HG02588 (cell line): Measurements from ENCODE around the gene CCS.
"Not testable (repeated sequence)": the region's sequence is repeated elsewhere in the genome, so short reads cannot be mapped to it uniquely, and the experiment has no call there.

Experiments
- ATAC-seq: cut with Tn5 transposase; IDR thresholded peaks from one replicate; pipeline ENCODE4 v1.9.1; 2021; ENCODE audit warnings: mild to moderate bottlenecking, moderate library complexity; ENCODE audit not compliant: unreplicated experiment

CCS gene

DNA sequence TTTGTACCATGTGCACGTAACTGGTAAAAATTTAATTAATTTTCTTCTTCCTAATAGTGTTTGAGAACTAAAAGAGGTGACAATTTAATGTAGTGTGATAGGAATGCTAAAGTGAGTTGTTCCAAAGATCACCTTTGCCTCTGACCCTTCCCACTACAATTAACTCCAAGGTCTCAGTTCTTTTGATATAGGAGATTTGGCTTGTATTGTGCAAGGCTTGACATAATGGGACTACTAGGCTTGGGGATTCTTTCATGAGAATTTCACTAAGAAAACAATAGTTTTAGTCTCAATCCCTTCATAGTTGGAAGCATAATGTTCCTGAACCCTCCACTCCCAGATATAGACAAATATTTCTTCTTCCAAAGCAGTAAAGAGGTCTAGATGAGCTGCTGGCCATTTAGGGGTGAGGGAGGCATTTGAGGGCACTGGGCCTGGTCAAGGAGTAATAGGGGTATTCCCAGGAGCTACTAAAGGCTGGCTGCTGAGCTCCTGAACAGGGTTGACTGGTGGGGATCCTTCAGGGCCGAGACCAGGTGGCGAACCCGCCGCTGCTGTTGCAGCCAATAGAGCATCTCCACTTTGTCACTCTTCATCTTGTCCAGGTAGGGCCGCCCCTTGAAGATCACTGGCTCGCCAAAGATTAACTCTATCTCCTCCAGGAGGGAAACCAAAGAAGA lies 2.8 kb upstream of the CCS start:
- no peak for ATAC-seq

DNA sequence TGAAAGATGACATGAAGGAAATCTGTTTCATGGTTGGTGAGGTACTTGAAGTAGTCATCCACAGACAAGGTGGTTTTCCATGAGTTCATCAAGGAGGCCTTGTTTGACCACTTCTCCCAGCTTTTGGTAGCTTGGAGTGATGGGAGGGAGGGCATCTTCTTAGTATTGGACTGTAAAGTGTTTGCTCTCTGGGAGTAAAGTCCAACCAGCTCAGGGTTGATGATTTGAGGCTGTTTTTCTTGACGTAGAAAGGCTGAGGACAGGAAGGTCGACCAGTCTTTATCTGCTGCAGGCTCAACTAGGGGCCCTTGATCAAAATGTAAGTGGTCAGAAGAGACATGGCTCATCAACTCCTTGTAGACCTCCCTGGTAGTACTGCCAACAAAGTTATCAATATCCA lies 1.8 kb upstream of the CCS start:
- ATAC-seq: no peak

DNA sequence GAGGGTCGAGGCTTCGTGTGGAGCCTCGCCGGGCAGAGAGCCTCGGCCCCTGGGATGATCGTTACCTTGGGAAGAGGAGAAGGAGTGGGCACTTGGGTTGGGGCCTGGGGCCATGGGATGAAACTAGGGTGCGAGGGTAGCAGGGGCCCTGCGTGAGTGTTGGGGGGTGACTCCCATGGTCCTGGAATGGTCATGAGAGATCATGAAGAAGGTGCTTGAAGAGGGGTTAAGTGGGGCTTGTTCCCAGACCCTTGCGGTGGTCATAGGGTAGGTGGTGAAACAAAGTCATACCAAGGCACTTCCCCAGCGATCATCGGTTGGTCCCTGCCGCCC lies 284 bp downstream of the CCS start:
- peak; percentile 27 for ATAC-seq

DNA sequence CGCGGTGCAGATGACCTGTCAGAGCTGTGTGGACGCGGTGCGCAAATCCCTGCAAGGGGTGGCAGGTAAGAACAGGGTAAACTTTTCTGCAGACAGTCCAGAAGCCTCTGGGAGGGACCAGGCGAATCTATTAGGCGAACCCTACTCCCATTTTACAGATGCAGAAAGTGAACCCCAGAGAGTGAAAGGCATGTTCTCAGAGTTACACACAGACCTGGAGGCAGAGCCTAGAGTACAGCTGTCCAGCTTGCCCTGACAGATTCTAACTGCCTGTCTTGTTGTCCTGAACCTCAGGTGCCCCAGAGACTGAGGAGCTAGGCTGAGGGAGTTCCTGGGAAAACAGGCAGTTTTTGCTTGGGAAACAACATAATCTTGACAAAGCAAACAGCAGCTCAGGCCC lies 665 bp downstream of the CCS start:
- peak; percentile 3 for ATAC-seq

DNA sequence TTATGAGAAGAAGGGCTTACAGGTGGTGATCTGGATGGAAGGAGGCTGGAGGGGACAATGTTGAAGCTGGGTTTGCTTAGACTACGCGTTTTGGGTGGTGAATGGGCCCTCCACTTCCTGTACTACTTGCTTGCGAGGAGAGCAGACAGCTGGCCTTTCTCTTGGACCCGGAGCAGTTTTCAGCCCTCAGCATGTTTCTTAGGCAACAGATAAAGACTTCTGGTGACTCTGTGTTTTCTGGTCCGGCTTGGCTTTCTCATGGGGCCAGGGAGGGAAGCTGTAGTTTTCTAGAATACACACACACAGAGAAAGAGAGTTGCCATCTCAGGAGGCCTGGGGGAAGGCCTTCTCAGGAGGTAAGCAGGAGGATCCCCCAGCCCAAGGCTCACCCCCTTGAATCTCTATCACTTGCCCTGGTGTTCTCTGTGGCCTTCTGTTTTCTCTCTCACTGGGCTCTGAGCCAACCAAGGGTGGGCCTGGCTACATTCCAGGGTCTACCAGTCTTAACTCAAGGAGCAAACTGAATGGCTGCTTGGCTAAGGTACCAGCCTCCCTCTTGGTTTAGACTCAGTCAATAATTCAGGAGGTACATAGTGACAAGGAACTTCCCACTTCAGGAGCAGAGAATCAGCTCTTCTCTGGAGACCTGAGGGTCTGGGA lies 2.4 kb downstream of the CCS start:
- no peak for ATAC-seq

DNA sequence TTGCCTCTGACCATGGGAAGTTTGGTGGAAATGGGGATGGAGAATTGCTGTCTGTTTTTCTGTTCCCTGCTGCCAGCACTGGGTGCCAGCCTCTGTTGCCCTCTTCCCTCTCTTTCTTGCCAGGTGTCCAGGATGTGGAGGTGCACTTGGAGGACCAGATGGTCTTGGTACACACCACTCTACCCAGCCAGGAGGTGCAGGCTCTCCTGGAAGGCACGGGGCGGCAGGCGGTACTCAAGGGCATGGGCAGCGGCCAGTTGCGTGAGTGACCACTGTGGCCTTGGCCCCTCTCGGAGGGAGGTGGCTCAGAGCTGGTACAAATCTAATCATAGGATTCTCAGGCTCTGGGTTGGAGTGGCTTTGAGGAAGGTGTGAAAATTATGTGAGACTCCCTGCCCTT lies 6.0 kb downstream of the CCS start:
- ATAC-seq: no peak

DNA sequence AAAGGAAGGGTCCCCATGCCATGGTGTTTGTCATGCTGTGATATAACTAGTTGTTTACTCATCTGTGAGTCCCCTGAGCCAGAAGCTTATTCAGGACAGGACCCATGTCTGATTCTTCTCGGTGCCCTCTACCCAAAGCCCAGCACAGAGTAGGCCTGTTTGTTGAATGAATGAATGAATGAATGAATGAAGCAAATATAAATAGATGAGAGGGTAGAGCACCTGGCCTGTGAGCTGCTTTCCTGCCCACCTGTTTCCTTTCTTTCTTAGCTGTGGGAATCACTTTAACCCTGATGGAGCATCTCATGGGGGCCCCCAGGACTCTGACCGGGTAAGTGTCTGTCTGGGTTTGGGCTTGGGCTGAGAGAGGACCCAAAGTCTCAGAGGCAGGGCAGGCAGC lies 7.2 kb downstream of the CCS start:
- no peak for ATAC-seq

DNA sequence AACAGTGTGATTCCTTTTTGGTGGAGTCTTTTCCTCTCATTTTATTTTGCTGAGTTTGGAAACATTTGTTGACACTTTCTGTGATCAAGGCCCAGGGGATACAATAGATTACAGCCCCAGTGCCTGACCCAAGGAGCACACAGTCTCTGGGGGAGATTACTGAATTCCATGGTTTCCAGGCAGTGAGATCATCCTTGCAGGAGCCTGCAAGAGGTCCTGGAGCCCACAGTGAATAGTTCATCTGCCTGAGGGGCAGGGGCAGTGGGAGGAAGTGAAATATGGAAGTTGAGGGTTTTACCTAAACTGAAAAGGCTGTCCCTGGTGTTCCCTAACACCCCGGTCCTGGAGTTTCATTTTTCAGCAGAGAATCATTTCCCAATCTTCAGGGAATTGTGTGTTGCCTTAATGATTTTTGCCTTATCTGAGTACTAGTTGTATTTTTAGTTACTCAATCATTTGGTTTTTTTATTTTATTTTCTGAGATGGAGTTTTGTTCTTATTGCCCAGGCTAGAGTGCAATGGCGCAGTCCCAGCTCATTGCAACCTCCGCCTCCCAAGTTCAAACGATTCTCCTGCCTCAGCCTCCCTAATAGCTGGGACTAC lies 7.7 kb downstream of the CCS start:
- ATAC-seq: no peak

DNA sequence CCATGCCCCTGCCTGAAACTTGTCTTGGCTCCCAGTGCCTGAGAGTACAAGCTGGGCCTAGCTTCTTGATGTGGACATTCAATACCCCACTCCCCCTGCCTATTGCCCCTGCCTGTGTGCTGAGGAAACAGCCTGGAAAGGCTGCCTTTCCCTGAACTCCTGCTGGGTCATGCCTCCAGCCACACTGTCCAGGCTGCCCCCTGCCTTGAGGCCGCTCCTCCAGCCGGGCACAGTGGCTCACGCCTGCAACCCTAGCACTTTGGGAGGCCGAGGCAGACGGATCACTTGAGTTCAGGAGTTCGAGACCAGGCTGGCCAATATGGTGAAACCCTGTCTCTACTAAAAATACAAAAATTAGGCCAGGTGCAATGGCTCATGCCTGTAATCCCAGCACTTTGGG lies 10.1 kb downstream of the CCS start:
- ATAC-seq: no peak

DNA sequence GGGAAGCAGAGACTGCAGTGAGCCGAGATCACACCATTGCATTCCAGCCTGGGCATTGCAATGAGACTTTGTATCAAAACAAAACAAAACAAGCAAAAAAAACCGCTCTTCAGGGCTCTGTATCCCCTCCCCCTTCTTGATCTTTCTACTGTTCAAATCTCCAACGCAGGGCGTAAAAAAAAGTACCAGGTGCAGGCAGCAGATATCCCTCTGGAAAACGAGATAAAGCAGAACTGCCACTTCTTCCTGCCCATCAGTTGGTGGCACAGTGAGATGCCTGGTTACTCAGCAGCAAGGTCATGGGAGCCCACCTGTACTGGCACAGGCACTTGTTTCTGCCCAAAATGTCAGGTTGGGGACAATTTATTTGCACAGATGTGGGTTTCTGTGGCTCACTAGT lies 11.2 kb downstream of the CCS start:
- no peak for ATAC-seq

DNA sequence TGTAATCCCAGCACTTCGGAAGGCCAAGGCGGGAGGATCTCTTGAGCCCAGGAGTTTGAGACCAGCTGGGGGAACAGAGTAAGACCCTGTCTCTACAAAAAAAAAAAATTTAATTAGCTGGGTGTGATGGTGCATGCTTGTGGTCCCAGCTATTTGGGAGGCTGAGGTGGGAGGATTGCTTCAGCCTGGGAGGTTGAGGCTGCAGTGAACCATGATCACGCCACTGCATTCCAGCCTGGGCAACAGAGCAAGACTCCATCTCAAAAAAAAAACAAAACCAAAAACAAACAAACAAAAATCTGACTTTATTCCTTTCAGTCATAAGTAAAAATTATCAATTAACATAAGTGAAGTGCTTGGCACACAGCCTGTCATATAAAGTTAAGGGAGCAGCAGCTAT lies 13.6 kb downstream of the CCS start:
- not testable (repeated sequence) for ATAC-seq

DNA sequence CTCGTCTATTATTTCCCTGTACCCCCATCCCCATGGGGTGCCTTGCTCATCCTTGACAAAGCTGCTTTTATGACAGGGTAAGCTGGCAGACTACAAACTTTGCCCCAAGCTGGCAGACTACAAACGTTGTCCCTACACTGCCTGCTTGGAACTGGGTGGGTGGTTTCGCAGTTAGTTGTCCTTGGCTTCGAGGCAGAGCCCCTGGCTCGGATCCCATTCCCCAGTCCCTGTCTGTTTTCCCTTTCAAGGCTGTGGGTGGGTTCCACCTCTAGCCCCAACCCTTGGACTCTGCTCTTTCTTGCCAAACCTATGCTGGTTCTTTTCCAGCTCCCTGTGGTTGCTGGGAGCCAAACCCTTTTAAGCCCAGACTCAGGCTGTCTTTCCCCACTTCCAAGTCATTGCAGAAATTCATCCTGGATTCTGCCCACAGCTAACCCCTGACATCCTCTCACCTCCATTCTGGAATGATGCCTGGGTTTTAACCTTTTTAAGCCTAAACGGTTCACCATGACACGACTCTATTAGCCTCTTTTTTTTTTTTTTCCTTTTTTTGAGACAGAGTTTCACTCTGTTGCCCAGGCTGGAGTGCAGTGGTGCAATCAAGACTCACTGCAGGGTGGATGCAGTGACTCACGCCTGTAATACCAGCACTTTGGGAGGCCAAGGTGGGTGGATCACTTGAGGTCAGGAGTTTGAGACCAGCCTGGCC lies 14.3 kb downstream of the CCS start:
- ATAC-seq: no peak

DNA sequence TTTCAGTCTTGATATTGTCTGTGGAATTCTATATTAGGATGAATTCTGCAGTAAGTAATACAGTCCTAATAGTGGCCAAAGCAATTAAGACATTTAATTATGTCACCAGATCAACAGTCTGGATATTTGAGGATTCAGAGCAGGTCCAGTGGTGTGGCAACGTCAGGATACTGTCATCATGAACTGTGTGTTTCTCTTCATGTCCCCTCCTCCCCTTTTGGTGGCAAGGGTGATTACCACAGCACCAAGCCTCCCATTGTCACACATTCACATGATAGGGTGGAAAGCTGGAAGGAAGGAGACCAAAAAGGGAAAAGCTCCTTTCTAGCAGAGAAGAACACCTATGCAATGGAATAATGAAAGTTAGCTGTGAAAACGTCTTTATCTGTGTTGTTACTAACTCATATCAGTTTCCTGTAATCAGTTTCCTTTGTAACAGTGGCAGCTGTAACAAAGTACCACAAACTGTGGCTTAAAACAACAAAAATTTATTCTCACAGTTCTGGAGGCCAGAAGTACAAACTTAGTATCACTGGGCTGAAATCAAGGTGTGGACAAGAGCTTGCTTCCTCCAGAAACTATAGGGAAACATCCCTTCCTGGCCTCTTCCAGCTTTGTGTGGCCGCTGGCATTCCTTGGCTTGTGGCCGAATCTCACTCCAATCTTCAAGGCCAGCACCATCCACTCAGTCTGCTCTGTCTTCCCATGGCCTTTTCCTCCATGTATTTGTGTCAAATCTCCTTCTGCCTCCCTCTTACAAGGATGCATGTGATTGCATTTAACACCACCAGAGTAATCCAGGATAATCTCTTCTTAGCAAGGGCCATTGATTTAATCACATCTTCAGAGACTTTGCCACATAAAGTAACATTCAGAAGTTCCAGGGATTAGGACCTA lies 17.0 kb downstream of the CCS start:
- ATAC-seq: no peak

DNA sequence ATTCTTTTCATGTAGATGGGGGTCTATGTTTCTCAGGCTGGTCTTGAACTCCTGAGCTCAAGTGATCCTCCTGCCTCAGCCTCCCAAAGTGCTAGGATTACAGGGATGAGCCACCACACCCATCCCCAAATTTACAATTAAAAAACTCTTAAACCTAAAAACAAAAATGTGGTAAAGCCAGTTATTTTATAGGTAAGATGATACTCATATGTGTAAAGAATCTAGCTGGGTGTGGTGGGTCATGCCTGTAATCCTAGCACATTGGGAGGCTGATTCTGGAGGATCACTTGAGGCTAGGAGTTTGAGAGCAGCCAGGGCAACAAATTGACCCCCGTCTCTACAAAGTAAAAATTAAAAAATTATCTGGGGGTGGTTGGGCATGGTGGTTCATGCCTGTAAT lies 19.5 kb downstream of the CCS start:
- ATAC-seq: no peak

DNA sequence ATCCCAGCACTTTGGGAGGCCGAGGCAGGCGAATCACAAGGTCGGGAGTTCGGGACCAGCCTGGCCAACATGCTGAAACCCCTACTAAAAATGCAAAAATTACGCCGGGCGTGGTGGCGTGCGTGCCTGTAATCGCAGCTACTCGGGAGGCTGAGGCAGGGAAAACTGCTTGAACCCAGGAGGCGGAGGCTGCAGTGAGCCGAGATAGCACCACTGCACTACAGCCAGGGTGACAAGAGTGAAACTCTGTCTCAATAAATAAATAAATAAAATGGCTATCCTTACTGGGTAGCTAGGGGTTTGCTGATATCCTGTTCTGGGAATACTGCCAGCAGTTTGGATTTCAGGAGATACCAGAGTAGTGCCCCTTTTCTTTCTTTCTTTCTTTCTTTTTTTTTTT lies 21.1 kb downstream of the CCS start:
- ATAC-seq: no peak

DNA sequence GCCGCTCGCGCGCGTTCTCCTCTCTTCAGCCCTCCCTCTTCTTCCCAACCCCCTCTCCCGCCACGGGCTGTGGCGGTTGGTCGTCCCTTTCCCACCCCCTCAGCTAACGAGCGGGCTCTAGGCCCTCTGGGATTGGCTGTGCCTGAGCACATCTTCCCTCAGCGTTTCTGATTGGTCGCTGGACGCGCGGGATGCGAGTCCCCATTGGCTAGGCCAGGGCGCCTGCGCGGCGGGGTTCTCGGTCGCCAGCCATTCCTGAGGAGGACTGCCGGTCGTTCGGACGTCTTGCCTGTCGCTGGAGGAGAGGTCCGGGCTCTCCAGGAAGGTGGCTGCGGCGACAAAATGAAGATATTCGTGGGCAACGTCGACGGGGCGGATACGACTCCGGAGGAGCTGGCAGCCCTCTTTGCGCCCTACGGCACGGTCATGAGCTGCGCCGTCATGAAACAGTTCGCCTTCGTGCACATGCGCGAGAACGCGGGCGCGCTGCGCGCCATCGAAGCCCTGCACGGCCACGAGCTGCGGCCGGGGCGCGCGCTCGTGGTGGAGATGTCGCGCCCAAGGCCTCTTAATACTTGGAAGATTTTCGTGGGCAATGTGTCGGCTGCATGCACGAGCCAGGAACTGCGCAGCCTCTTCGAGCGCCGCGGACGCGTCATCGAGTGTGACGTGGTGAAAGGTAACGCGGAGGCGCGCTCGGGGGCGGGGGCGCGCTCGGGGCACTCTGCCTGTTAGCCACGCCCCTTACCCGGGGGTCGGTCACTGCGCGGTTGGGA lies 23.6 kb downstream of the CCS start, which contains the start of gene RBM14:
RBM14 (plus strand) TSS at position 252 of the 776 bp plus-strand sequence; CDS start at position 343, 91 bp downstream.
- ATAC-seq: peak; percentile 89

DNA sequence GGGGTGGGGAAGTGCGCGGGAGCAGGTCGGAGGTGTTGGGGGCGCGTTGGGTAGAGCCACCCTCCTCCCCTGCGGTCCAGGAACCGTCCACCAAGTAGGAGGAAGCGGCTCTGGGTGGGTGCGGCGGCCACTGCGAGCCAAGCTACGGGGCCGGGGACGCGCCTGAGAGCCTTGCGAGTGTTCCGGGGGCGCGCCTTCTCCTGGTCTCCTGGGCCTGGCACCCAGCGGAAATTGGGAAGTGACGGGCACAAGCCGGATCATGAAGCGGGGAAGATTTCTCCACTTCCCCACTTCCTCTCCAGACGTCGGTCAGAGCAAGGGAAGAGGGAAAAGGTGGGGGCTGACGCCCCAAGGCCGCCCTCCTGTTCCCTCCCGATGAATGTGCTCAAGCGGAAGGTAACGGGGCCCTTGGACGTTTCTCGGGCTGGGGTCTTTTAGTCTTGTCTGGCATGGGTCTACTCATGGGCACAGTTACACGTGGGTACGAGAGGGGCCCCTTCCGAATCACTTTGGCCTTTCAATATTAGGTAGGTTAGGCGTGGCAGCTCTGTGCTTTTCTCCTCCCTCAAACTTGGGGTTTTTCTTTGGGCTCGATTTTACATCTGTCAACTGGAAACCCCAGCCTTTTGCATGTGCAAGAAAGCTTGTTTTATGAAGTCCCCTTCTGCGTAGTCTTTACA lies 24.3 kb downstream of the CCS start:
- ATAC-seq: no peak

DNA sequence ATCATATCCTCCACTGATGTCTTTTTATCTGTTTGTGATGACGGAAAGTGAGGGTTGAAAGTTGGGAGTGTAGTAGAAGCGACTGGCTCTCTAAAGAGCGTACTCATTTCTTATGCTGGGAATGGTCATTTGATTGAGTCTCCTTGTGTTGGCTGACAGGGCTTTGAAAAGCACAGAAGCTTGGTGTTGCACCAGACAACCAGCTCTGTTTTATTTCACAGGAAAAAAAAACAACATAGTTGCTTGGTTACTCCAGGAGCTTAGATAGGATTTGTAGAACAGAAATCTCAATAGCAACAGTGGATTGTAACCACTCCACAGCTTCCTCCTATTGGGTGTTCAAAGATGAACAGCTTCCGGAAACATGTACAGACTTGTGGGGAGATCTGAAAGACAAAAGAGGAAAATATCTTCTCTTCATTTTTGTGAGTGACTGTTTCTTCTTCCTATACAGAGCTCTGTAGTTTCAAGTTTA lies 26.1 kb downstream of the CCS start:
- no peak for ATAC-seq

DNA sequence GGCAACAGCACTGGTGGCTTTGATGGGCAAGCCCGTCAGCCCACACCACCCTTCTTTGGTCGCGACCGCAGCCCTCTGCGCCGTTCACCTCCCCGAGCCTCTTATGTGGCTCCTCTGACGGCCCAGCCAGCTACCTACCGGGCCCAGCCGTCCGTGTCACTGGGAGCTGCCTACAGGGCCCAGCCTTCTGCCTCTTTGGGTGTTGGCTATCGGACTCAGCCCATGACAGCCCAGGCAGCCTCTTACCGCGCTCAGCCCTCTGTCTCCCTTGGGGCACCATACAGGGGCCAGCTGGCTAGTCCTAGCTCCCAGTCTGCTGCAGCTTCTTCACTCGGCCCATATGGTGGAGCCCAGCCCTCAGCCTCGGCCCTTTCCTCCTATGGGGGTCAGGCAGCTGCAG lies 31.5 kb downstream of the CCS start:
- ATAC-seq: no peak
